GM21576 (cell line): ENCODE data around the gene MYADM.

ENCODE experiments used
- ATAC-seq: cut with Tn5 transposase; IDR thresholded peaks from one replicate; pipeline ENCODE4 v1.9.1; 2021; ENCODE audit warnings: mild to moderate bottlenecking, moderate library complexity; ENCODE audit not compliant: unreplicated experiment

The MYADM gene

GRCh38 chr19:53883231-53883661 is 15.6 kb downstream of the MYADM start:
- ATAC-seq: no peak

- no peak for ATAC-seq
Observed at GRCh38 chr19:53883741-53884140, 16.1 kb downstream of the MYADM start.

- no peak for ATAC-seq
Observed at GRCh38 chr19:53884256-53884655, 16.6 kb downstream of the MYADM start.

DNA sequence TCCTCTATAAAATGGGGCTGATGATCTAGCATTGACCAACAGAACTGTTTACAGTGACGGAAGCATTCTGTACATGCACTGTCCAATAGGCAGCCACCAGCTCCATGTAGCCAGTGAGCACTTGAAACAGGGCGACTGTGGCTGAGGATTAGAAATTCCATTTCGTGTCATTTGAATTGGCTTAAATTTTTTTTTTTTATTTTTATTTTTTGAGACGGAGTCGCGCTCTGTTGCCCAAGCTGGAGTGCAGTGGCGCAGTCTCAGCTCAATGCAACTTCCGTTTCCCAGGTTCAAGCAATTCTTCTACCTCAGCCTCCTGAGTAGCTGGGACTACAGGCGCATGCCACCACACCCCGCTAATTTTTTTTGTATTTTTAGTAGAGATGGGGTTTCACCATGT is 17.4 kb downstream of the MYADM start:
- ATAC-seq: no peak

DNA sequence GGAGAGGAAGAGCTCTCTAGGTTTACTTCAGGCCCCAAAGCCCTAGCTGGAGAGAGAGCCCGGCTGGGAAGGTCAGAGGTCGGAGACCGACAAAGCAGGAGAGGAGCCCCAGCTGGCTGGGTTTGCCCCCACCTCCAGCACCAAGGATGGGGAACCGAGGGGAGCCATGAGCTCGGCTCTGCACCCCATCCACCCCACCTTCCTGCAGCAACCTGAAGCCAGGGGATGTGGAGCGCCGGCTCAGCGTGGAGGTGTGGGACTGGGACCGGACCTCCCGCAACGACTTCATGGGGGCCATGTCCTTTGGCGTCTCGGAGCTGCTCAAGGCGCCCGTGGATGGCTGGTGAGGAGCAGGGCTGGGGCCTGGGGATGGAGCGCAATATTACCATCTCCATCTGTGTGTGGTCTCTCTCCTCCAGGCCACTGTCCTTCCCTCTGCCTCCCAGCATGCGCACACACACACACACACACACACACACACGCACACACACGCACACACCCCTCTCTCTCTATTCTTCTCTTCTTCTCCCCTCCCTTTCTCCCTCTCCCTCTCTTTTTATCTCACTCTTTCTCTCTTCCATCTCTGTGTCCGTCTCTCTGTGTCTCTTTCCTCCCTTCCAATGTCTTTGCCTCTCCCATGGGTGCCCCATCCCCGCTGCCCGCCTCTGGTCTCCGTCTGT is 24.8 kb downstream of the MYADM start:
- no peak for ATAC-seq

- ATAC-seq: no peak
Observed at GRCh38 chr19:53892981-53893325, 25.3 kb downstream of the MYADM start.

DNA sequence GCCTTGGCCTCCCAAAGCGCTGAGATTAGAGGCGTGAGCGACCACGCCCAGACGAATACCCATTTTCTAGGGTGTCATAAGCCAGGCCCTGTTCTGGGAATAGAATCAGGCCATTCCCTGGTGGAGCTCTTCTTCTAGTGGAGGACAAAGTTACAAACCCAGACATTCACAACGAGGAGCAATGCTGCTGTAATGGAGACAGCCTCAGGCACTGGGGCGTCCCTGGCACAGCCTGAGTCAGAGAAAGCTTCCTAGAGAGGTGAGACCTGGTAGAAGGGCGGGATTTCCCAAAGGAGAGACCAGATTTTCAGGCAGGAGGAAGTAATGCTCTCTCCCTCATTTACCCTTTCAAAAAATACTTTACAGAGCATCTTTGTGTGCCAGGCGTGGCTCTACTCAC is 27.0 kb downstream of the MYADM start:
- ATAC-seq: no peak

DNA sequence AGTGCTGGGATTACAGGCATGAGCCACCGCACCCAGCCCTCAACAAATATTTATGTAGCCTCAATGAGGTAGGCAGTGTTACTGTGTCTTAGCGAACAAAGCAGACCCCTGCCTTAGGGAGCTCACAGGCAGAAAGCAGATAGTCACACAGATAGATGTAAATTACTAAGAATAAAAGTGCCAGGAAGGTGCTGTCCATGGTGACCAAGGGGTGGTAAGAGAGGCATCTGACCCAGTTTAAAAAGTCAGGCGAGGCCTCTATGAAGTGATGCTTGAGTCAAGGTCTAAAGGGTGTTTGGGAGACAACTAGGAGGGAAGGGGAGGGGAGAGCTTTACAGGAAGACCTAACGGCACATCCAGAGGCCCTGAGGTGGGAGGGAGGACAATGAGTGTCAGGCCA is 29.0 kb downstream of the MYADM start:
- no peak for ATAC-seq

DNA sequence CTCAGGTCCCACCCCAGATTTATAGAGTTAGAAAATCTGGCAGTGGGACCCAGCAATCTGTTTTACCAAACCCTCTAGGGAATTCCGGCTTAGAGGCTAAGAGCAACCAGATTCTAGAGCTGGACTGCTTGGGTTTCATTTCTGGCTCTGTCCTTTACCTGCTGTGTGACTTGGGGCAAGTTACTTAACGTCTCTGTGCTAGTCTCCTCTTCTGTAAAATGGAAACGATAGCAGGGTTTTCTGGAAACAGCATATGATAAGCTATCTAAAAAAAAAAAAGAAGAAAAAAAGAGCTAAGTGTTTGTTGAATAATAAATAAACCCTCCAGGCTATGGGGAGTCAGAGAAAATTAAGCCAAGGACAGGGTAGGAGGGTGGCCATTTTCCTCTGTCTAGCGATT is 29.8 kb downstream of the MYADM start:
- no peak for ATAC-seq

GRCh38 chr19:53898166-53898565 is 30.5 kb downstream of the MYADM start:
- no peak for ATAC-seq

- no peak for ATAC-seq
Observed at GRCh38 chr19:53898636-53899341, 31.1 kb downstream of the MYADM start.

DNA sequence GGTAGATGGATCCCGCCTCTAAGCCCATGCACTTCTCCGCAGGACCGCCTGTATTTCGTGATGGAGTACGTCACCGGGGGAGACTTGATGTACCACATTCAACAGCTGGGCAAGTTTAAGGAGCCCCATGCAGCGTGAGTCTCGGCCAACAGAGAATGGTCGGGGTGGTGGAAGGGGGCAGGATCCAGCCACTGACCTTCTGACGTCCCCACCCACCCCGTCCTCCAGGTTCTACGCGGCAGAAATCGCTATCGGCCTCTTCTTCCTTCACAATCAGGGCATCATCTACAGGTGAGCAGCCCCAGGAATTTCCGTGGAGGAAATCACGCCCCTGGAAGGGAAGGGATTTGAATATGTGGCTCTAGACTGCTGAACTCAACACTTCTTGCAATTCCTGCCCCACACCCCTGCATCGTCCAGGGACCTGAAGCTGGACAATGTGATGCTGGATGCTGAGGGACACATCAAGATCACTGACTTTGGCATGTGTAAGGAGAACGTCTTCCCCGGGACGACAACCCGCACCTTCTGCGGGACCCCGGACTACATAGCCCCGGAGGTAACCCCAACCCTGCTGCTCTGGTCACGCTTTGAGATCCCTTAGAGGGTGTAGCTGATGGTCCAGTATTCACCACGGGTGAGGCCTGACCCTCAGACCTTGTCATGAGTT is 32.6 kb downstream of the MYADM start:
- no peak for ATAC-seq

DNA sequence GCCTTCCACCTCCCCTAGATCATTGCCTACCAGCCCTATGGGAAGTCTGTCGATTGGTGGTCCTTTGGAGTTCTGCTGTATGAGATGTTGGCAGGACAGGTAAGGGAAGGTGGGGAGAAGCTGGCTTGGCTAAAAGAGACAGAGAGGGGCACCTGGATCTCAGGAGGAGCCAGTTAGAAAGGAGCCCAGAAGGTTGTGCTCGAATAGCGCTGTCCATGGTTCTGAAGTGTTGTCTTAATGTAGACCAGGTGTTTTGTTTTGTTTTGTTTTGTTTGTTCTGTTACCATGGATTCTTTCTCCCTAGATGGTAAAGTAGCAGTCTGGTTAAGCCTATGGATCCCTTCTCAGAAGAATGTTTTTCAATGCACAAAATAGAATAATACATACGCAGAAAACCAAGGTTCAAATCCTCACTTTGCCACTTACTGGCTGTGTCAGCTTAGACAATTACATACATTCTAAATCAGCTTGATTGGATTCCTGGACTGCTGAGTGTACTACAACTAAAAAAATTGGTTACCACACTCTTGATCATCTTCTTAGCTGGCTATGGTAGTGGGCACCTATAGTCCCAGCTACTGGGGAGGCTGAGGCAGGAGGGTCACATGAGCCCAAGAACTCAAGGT is 35.5 kb downstream of the MYADM start:
- ATAC-seq: no peak

GRCh38 chr19:53904909-53905308 is 37.2 kb downstream of the MYADM start:
- ATAC-seq: no peak

DNA sequence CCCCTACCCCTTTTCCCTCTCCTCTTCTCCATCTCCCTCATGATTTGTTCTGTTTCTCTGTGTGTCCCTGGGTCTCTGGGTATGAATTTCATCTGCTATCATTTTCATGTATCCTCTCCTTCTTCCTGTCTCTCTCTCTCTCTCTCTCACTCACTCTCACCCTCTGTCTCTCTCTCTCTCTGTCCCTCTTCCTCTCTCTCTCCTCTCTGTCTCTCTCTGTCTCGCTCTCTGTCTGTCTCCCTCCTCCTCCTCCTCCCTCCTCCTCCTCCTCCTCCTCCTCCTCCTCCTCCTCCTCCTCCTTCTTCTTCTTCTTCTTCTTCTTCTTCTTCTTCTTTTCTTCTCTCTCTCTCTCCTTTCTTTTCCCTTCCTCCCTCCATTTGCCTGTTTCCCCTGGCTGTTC is 38.1 kb downstream of the MYADM start:
- no peak for ATAC-seq

DNA sequence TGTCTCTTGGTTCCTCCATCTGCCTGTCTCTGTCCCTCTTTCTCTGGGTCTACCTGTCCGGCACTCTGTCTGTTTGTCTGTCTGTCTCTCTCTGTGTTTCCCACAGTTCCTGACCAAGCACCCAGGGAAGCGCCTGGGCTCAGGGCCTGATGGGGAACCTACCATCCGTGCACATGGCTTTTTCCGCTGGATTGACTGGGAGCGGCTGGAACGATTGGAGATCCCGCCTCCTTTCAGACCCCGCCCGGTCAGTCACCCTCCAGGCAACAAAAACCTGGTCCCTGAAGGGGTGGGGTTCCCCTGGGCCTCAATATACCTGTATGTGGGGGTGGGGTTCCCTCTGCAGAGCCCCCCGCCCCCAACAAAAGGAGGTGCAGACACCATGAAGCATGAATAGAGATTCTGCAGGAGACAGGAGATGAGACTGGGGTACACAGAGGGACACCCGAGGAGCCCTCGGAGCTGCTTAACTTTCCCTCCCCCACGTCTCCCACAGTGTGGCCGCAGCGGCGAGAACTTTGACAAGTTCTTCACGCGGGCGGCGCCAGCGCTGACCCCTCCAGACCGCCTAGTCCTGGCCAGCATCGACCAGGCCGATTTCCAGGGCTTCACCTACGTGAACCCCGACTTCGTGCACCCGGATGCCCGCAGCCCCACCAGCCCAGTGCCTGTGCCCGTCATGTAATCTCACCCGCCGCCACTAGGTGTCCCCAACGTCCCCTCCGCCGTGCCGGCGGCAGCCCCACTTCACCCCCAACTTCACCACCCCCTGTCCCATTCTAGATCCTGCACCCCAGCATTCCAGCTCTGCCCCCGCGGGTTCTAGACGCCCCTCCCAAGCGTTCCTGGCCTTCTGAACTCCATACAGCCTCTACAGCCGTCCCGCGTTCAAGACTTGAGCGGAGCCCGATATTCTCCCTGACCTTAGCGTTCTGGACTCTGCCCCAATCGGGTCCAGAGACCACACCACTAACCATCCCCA is 38.8 kb downstream of the MYADM start:
- ATAC-seq: no peak

DNA sequence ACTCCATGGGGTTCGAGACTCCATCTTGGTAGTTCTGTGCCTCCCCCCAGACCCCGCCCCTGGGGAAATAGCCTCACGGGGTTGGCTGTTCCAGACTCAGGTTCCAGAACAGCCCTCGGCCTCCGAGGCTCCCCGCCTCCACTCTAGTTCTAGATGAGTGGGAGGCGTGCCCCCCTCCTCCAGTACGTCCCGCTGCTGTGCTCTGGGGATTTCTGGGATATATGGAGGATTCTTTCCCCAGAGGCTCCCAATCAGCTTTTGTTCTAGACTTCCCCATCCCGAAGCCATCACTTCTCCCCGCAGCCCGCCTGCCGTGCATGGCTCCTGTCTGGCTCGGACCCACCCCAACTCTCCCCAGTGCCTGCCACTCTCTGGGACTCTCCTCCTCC is 39.5 kb downstream of the MYADM start:
- no peak for ATAC-seq

DNA sequence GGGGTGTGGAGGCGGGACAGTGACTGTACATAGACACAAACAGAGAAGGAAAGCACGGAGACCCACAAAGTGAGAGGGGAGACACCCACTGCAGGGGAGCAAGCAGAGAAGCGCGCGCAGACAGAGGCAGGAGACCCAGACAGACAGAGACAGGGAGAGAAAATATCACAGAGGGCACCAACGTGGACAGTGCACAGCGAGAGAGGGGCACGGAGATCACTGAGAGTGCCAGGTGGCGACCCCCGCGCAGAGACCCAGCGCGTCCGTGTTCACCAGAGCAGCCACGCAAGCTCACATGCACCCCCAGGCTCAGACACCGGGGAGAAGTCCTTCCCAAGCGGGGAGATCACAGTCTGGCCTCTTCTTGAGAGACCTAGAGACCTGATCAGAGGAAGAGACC is 40.0 kb downstream of the MYADM start:
- no peak for ATAC-seq

DNA sequence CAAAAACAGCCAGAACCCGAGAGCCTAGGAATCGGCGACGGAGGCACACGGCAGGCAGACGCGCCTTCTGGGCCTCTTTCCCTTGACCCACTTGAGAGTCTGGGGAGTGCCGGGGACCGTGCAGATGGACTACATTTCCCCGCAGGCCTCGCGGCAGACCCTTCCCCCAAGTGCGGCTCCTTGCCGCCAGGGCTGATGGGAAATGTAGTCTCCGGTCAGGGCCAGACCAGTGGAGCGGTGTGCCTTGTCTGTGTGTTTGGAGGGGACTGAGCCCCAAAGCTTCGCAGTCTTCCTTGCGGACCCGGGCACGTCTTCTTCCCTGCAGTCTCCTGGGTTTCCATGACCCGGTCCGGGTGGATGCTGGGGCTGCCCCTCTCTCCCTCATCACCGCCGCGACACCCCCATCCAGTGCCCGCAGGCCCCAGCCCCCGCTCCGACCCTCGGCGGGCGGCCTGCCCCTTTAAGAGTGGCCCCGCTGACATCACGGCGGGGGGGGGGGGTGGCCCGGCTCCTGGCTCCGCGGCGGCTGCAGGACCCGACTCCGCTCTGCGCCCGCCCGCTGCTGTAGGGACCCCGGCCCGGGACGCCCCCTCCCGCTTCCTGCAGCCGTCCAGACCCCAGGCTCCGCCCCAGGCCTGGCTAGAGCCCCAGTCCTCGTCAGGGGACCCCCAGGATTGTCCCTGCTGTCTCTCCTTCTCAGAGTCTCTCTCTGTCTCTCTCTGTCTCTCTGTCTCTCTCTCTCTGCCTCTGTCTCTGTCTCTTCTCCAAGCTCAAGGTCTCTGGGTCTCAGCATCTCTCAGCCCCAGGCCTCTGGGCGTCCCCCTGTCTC is 40.6 kb downstream of the MYADM start:
- no peak for ATAC-seq

DNA sequence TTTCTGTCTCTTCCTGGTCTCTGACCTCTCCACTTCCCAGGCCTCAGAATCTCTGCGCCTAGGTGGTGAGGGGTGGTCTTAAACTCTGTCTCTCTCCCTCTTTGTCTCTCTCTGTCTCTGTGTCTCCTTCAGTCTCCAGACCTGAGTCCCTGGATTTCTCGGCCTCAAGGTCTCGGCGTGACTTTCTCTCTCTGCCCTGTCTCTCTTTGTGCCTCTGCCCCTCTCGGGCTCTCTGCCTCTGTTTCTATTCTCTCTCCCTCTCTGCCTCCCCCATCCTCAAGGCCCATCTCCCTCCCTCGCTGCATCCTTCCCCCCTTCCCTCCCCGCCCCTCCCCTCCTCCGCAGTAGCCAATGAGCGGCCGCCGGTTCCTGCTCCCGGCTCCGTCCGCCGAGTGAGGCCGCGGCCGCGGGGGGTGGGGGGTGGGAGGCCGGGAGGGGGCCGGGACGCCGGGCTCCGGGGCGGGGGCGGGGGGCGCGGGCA is 41.3 kb downstream of the MYADM start, which contains the start of gene CACNG7:
CACNG7 (plus strand) TSS at position 344 of the 481 bp plus-strand sequence. CDS start 3,554 bp downstream, outside the sequence.
- ATAC-seq: no peak
